HG03139 (cell line): ENCODE results near the gene HOXC11.

ENCODE experiments used
- ATAC-seq: cut with Tn5 transposase; IDR thresholded peaks from one replicate; pipeline ENCODE4 v1.9.1; 2021; ENCODE audit not compliant: unreplicated experiment

Gene HOXC11

DNA sequence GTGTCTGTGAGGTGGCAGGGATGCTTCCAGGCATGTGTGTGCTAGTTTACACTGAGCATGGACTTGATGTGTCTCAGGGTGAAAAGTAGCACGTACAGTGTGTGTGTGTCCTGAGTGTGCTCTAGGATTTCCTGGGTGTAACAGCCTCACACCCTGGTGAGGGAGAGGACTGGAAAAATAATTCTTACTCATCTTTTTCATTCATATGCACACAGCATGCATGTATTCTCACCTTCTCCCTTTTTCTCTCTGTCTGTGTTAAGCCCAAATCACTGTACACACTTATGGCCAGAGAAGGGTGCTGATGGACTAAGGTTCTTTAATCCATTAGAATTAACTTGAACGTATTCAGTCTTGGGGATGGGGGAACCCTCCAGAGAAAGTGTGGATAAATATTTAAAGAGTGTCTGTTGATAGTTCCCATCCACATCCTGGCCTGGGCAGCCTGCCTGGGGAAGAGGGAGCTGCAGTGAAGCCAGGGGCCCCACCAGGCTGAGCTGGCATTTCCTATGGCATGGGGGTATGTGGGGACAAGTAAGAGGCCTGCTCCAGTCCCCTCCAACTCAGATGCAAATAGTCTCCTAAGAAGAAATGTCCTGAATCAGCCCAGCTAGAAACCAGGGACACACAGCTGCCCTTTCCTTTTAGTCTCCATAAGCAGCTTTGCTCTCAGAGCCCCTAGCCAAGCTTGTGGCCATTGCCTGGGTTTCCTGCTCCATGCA, 34.8 kb downstream of the HOXC11 start:
- ATAC-seq: no peak

DNA sequence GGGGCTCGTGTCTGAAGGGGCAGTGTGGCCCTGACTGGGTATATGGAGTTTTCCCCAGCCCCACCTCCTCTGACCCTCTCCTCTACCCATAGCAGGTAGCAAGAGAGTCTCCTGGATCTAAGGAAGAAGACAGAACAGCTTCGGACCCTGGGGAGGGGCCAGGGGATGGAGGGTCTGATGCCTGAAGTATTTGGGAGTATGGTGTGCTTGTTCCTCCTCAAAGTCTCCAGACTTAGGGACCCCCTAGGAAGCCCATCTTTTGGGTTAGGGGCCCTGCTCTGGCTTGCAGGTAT, 35.3 kb downstream of the HOXC11 start:
- ATAC-seq: no peak

DNA sequence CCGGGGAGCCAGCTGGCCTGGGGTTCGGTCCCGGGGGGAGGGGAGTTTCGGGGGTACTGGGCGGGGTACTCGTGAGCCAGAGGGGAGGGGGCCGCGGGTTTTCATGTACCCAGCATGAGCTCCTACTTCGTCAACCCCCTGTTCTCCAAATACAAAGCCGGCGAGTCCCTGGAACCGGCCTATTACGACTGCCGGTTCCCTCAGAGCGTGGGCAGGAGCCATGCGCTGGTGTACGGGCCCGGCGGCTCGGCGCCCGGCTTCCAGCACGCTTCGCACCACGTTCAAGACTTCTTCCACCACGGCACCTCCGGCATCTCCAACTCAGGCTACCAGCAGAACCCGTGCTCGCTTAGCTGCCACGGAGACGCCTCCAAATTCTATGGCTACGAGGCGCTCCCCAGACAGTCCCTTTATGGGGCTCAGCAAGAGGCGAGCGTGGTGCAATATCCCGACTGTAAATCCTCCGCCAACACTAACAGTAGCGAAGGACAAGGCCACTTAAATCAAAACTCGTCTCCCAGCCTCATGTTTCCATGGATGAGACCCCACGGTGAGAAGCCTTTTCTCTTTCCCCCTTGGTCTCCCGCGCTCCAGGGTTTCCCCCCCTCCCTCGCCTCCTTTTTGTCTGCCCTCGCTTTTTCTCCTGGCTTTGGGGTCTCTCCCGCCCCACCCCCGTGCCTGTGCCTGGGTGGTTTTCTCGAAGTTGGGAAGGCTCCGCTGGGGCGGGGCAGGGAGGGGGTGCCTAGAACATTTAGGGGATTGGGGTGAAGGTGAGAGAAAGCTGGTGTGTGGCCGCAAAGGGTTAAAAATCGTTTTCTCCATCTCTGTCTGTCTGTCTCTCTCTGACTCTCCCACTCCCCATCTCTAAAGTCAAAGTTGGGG, 36.5 kb downstream of the HOXC11 start:
- no peak for ATAC-seq

- no peak for ATAC-seq
Observed at GRCh38 chr12:54010053-54010971, 37.4 kb downstream of the HOXC11 start.

GRCh38 chr12:54010972-54011664, 38.2 kb downstream of the HOXC11 start:
- no peak for ATAC-seq

DNA sequence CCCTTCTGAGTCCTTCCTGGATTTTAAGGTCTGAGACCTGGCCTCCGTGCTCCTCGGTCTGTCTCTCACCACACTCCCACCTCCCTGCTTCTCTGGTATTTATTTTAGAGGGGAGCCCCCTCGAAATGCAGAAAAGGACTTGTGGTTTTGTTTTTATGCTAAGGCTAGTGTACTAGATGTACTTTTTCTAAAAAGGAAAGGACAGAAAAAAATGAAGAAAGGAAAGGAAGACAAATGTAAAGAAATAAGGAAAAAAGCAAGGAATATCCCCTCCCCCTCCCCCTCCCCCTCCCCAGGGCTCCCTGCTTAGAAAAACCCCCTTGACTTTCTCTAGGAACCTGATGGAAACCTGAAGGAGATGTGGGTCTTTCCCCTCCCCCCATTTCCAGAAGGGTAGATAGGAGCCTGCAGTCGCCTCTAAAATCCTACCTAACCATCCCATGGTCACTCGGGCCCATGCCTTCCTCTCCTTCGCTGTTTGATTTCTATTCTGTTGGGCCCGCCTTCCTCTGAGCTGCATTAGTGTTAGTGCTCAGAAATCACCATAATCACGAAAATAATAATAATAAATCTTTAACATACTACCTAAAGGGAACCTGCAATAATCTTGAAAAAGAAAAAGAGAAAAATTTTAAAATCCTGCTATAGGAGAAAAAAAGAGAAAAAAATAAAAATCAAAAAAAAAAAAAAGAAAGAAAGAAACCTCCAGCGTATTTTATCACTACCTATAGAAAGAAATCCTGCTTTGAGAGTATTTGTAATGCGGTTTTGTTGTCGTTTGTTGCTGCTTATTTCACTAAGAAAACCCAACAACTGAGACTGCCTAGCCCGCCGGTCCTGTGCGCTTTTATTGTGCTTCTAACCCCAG, 39.0 kb downstream of the HOXC11 start:
- no peak for ATAC-seq

DNA sequence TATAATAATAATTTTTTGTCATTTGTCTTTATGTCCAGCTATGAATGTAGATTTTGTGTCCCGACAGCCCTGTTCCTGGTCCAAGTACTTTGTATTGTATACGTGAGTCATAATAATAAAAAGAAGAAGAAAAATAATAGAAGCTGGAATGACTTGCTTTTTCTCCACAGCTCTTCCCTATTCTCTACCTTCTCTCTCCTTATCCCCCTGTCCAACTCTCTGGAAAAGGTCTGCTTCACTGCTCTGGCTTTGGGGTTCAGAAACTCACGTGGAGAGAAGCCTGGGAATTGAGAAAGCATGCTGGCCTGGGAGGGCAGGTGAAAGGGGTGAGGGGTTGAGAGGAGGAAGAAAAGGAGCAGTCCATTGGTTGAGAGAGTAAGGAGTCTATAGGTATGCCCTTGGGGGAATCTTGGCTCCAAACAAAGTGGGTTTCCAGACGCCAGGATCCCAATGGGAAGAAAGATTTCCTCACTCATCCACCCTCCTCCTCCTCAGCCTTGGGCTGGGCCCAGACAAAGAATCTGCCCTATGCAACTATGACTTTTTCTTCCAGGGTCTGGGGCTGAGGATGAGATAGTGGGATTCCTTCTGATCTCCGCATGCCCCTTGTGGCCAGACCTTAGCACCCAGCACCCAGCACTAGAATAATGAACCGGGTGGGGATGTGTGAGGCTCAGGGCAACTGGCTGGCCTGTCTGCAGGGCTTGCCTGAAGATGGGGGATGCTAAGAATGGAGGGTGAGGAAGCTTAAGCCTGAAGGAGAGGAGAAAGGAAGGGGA, 39.9 kb downstream of the HOXC11 start:
- ATAC-seq: no peak

DNA sequence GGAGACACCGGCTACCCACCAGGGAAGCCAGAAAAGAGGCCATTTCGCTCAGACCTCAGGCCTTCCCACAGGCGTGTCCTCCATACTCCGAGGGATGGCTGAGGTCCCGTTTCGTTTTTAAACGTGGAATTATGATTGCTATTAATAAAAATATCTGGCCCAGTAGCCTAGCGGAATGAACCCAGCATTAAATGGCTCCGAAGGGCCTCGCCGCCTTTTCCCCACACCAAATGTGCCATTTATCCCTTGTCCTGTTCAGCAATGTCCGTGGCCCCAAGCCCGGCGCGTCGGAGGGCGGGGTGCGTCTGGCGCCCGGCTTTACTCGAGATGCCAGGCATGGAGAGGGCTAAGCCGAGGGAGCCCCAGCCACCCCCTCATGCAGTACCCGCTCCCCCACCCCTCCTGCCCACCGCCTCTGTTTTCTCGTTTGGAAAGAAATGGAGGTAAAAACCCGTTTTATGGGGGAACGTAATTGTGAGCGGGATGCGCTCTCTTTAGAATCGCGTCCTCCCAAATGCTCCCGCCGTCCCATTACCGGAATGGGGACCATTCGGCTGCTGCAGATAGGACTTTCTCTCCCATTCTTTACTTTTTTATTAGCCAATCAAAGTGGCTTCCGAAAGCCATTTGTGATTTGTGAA, 41.6 kb downstream of the HOXC11 start:
- ATAC-seq: no peak

DNA sequence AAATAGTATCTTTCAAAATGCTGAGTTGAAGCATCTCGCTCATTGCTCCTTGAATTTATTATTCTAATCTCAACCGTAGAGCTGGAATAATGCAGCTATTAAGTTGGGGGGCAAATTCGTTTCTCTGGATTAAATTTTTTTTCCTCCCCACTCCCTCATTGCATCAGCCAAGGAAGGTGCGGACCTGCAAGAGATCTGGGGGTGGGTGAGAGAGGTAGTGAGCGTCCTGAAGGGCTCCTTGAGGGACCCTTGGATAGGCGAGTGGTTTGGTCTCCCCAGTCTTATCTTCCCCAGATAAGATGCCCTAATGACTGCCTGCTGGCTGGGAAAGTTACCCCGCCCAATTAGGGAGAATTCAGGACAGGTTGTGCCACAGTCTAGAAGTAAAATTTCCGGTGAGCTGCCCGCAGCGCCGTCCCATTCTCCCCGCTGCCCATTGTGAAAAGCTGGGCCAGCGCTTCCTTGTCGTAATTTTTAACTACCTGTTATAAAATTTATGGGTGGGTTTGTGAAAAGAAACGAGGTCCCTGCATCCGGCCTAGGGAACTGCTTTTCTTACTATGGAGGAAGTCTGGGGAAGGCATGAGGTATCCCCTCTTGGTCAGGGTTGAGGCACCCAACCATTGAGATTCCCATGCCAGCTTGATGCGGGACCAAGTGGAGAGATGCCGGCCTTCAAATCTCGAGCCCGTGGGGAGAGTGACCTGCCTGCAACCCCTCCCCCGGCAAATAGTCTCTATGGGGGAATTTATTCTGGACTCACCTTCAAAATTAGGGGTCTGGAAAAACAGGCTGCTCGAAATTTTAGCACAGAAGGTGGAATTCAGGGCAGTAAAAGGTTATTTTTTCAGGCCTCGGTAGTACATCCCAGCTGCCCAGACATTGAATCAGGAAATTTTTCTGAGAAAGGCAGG, 42.3 kb downstream of the HOXC11 start:
- no peak for ATAC-seq

- ATAC-seq: no peak
Observed at GRCh38 chr12:54016051-54016450, 43.1 kb downstream of the HOXC11 start.

GRCh38 chr12:54016478-54016964, 43.6 kb downstream of the HOXC11 start:
- no peak for ATAC-seq

DNA sequence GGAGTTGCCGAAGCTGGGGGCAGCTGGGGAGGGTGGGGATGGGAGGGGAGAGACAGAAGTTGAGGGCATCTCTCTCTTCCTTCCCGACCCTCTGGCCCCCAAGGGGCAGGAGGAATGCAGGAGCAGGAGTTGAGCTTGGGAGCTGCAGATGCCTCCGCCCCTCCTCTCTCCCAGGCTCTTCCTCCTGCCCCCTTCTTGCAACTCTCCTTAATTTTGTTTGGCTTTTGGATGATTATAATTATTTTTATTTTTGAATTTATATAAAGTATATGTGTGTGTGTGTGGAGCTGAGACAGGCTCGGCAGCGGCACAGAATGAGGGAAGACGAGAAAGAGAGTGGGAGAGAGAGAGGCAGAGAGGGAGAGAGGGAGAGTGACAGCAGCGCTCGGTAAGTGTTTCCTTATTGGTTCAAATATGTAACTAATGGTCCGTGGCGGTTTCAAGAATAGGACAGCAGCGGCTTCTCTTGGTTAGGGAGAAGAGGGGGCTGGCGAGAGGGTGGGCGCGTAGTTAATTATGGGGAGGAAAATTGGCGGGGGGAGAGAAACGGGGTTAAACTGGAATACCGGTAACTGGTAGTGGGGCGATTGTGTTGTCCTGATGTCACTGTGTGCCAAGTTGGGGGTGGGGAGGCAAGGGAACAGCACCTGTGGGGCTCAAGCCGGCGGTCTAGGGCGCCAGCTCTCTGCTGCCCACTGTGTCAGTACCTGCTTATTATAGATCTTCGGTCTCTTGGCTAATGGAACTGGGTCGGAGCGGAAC, 44.3 kb downstream of the HOXC11 start:
- peak; percentile 14 for ATAC-seq

GRCh38 chr12:54017878-54018467, 45.0 kb downstream of the HOXC11 start:
- ATAC-seq: peak; percentile 66

- ATAC-seq: no peak
Observed at GRCh38 chr12:54018468-54018984, 45.6 kb downstream of the HOXC11 start.

DNA sequence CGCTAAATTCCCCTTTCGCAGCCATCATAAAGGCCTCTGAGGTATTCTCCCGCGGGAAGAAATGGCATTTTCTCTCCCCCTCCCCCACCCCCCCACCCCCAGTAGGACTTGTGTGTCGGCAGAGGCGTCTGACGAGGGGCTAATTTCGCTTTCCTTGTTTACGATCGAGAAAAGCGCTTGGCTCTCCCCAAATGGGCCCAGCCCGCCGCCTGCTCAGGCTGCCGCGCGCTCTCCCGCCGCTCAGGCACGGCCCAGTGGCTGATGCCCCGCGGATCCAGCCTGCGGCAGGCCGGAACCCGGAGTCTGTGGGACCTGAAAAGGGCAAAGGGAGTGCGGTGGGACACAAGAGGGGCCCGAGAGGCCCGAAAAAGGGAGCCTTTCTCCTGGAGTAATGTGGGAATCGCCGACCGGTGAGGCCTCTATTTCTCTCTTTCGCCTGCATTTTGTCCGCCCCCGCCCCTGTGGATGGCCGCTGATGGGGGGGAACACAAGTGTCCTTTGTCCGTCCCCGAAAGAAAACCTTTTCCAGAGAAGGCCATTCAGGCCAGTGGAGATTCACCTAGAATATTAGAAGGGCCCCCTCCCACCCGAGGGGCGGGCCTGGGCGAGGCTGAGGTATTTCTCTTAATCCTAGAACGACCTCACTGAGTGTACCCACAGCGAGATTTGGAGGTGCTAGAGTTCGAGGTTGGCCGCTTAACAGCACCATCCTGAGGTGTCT, 46.3 kb downstream of the HOXC11 start:
- no peak for ATAC-seq
